Measurements from ENCODE around the gene HHIPL1.

Gene HHIPL1

GRCh38 chr14:99671235-99672224, 26.6 kb downstream of the HHIPL1 start:
- no peak for ATAC-seq
- Mint-ChIP-seq H3K9me3 (no peaks in the 10 kb centered on the region), H3K27ac (no peak overlapping the region), H3K36me3 (no peaks in the 10 kb centered on the region), H3K4me1 (peaks cover 27% of the 10 kb centered on the region), H3K4me3 (no peak overlapping the region)
- no peak for DNase-seq (ENCODE audit: low spot score in 2 of 2)

- Mint-ChIP-seq H3K4me1 (peaks cover 33% of the 10 kb centered on the region), H3K4me3 (peak overlapping the region; percentile 19), H3K9me3 (no peaks in the 10 kb centered on the region), H3K36me3 (no peaks in the 10 kb centered on the region), H3K27ac (peak overlapping the region; percentile 70)
- peak; percentile 72 for ATAC-seq
- no peak for DNase-seq (ENCODE audit: low spot score in 2 of 2)
Measured at GRCh38 chr14:99672506-99673304, 27.8 kb downstream of the HHIPL1 start.

- H3K36me3 Mint-ChIP-seq, result no peaks in the 10 kb centered on the region
- peaks cover 3% of the 10 kb centered on the region for H3K9me3 Mint-ChIP-seq
- ATAC-seq, result no peak
- H3K4me3 Mint-ChIP-seq, result no peak overlapping the region
- DNase-seq (ENCODE audit: low spot score in 2 of 2), result no peak
- H3K4me1 Mint-ChIP-seq, result peaks cover 33% of the 10 kb centered on the region
- H3K27ac Mint-ChIP-seq, result peak overlapping the region; percentile 70
Measured at GRCh38 chr14:99673305-99674063, 28.6 kb downstream of the HHIPL1 start.

- Mint-ChIP-seq H3K4me3 (no peak overlapping the region), H3K36me3 (no peaks in the 10 kb centered on the region), H3K4me1 (peaks cover 33% of the 10 kb centered on the region), H3K27ac (no peak overlapping the region), H3K9me3 (peaks cover 4% of the 10 kb centered on the region)
- no peak for ATAC-seq
- DNase-seq (ENCODE audit: low spot score in 2 of 2), result no peak
Measured at GRCh38 chr14:99674064-99674650, 29.2 kb downstream of the HHIPL1 start.

GRCh38 chr14:99674776-99675381, 29.9 kb downstream of the HHIPL1 start:
- Mint-ChIP-seq H3K36me3 (no peaks in the 10 kb centered on the region), H3K27ac (no peak overlapping the region), H3K4me1 (peaks cover 33% of the 10 kb centered on the region), H3K4me3 (no peak overlapping the region), H3K9me3 (peaks cover 4% of the 10 kb centered on the region)
- ATAC-seq (no peak), DNase-seq (ENCODE audit: low spot score in 2 of 2) (no peak)

- Mint-ChIP-seq H3K27ac (no peak overlapping the region), H3K4me3 (no peak overlapping the region), H3K9me3 (peaks cover 4% of the 10 kb centered on the region), H3K36me3 (no peaks in the 10 kb centered on the region), H3K4me1 (peaks cover 33% of the 10 kb centered on the region)
- DNase-seq (ENCODE audit: low spot score in 2 of 2), result no peak
- no peak for ATAC-seq
Measured at GRCh38 chr14:99675382-99675835, 30.5 kb downstream of the HHIPL1 start.

- Mint-ChIP-seq H3K9me3 (peaks cover 4% of the 10 kb centered on the region), H3K27ac (peak overlapping the region; percentile 61), H3K36me3 (no peaks in the 10 kb centered on the region), H3K4me1 (peaks cover 33% of the 10 kb centered on the region), H3K4me3 (no peak overlapping the region)
- no peak for DNase-seq (ENCODE audit: low spot score in 2 of 2)
- ATAC-seq, result no peak
Measured at GRCh38 chr14:99675951-99676350, 31.0 kb downstream of the HHIPL1 start.

- peaks cover 30% of the 10 kb centered on the region for H3K4me1 Mint-ChIP-seq
- DNase-seq (ENCODE audit: low spot score in 2 of 2) (no peak), ATAC-seq (peak; percentile 47)
- H3K27ac Mint-ChIP-seq, result peak overlapping the region; percentile 61
- peaks cover 4% of the 10 kb centered on the region for H3K9me3 Mint-ChIP-seq
- no peak overlapping the region for H3K4me3 Mint-ChIP-seq
- no peaks in the 10 kb centered on the region for H3K36me3 Mint-ChIP-seq
Measured at GRCh38 chr14:99676657-99677056, 31.7 kb downstream of the HHIPL1 start.

- peaks cover 4% of the 10 kb centered on the region for H3K9me3 Mint-ChIP-seq
- no peak for ATAC-seq
- DNase-seq (ENCODE audit: low spot score in 2 of 2), result no peak
- H3K27ac Mint-ChIP-seq, result peak overlapping the region; percentile 61
- no peak overlapping the region for H3K4me3 Mint-ChIP-seq
- H3K4me1 Mint-ChIP-seq, result peaks cover 26% of the 10 kb centered on the region
- H3K36me3 Mint-ChIP-seq, result no peaks in the 10 kb centered on the region
Measured at GRCh38 chr14:99677231-99678140, 32.6 kb downstream of the HHIPL1 start.

GRCh38 chr14:99678198-99678597, 33.3 kb downstream of the HHIPL1 start:
- Mint-ChIP-seq H3K36me3 (peaks cover under 1% of the 10 kb centered on the region), H3K4me3 (no peak overlapping the region), H3K9me3 (peaks cover 4% of the 10 kb centered on the region), H3K4me1 (peaks cover 26% of the 10 kb centered on the region), H3K27ac (no peak overlapping the region)
- DNase-seq (ENCODE audit: low spot score in 2 of 2), result no peak
- no peak for ATAC-seq

GRCh38 chr14:99679111-99679510, 34.2 kb downstream of the HHIPL1 start:
- Mint-ChIP-seq H3K36me3 (peaks cover 9% of the 10 kb centered on the region), H3K4me1 (peaks cover 25% of the 10 kb centered on the region), H3K9me3 (peaks cover 4% of the 10 kb centered on the region), H3K27ac (no peak overlapping the region), H3K4me3 (no peak overlapping the region)
- ATAC-seq (no peak), DNase-seq (ENCODE audit: low spot score in 2 of 2) (no peak)

GRCh38 chr14:99679543-99679942, 34.6 kb downstream of the HHIPL1 start:
- DNase-seq (ENCODE audit: low spot score in 2 of 2) (no peak), ATAC-seq (no peak)
- no peak overlapping the region for H3K4me3 Mint-ChIP-seq
- peaks cover 4% of the 10 kb centered on the region for H3K9me3 Mint-ChIP-seq
- H3K36me3 Mint-ChIP-seq, result peaks cover 9% of the 10 kb centered on the region
- peaks cover 25% of the 10 kb centered on the region for H3K4me1 Mint-ChIP-seq
- no peak overlapping the region for H3K27ac Mint-ChIP-seq

GRCh38 chr14:99679996-99680395, 35.1 kb downstream of the HHIPL1 start:
- peaks cover 9% of the 10 kb centered on the region for H3K36me3 Mint-ChIP-seq
- peaks cover 25% of the 10 kb centered on the region for H3K4me1 Mint-ChIP-seq
- no peak overlapping the region for H3K4me3 Mint-ChIP-seq
- ATAC-seq, result no peak
- no peak for DNase-seq (ENCODE audit: low spot score in 2 of 2)
- no peak overlapping the region for H3K27ac Mint-ChIP-seq
- peaks cover 4% of the 10 kb centered on the region for H3K9me3 Mint-ChIP-seq

Data from stimulated activated effector memory CD8-positive, alpha-beta T cell treated with anti-CD3 and anti-CD28 coated beads, Interleukin-12 subunit alpha, Interleukin-12 subunit beta, amount 100 ng/mL, for 72 hours (primary cell).